Colon (tissue), 2 donors: ENCODE results near the gene BHLHE23.
"Not testable (repeated sequence)": the region's sequence is repeated elsewhere in the genome, so short reads cannot be mapped to it uniquely, and the experiment has no call there.

Experiments
- FAIRE-seq: peaks from 2 replicates; lab custom pipeline; 2012; peaks lifted over from hg19 to GRCh38; lab: Jason Lieb, UNC
- donor health status: control.
- donor health status: control.

Gene BHLHE23

GRCh38 chr20:63043348-63044203, 36.8 kb upstream of the BHLHE23 start:
- FAIRE-seq, result no peak

- FAIRE-seq, result no peak
Observed at GRCh38 chr20:63042448-63043071, 35.8 kb upstream of the BHLHE23 start.

GRCh38 chr20:63041776-63042175, 35.0 kb upstream of the BHLHE23 start:
- no peak for FAIRE-seq

GRCh38 chr20:63037669-63038268, 31.0 kb upstream of the BHLHE23 start:
- FAIRE-seq, result no peak

- no peak for FAIRE-seq
Observed at GRCh38 chr20:63036291-63036690, 29.5 kb upstream of the BHLHE23 start.

- no peak for FAIRE-seq
Observed at GRCh38 chr20:63035603-63036185, 28.9 kb upstream of the BHLHE23 start.

- not testable (repeated sequence) for FAIRE-seq
Observed at GRCh38 chr20:63034710-63035602, 28.2 kb upstream of the BHLHE23 start.

- FAIRE-seq, result no peak
Observed at GRCh38 chr20:63033794-63034709, 27.3 kb upstream of the BHLHE23 start.

GRCh38 chr20:63032861-63033793, 26.4 kb upstream of the BHLHE23 start:
- FAIRE-seq, result no peak

- FAIRE-seq, result no peak
Observed at GRCh38 chr20:63032026-63032800, 25.4 kb upstream of the BHLHE23 start.

GRCh38 chr20:63031251-63032014, 24.7 kb upstream of the BHLHE23 start:
- FAIRE-seq, result no peak

- no peak for FAIRE-seq
Observed at GRCh38 chr20:63029358-63030121, 22.8 kb upstream of the BHLHE23 start.

GRCh38 chr20:63028461-63028921, 21.7 kb upstream of the BHLHE23 start:
- FAIRE-seq, result no peak

- no peak for FAIRE-seq
Observed at GRCh38 chr20:63027922-63028389, 21.2 kb upstream of the BHLHE23 start.

GRCh38 chr20:63027221-63027921, 20.6 kb upstream of the BHLHE23 start:
- no peak for FAIRE-seq

- FAIRE-seq, result no peak
Observed at GRCh38 chr20:63026582-63027165, 19.9 kb upstream of the BHLHE23 start.
